GM12878 (cell line): ENCODE measurements around the gene VTI1A.

Source experiments
- CHD1 ChIP-seq: IDR thresholded peaks from 2 replicates; pipeline ENCODE4 v1.6.1; 2012; ENCODE audit warnings: low read depth, low read length, improper control_type of control experiment
- CTCF ChIP-seq, 3 experiments: IDR thresholded peaks in 2 of 3; conservative IDR thresholded peaks in 1 of 3; 2 replicates each; pipeline ENCODE4 v1.5.1; 2011; ENCODE audit warnings: low read depth in 3 of 3, low read length in 3 of 3, mild to moderate bottlenecking in 3 of 3, control low read depth in 2 of 3, moderate library complexity in 2 of 3, inconsistent platforms in 1 of 3, mixed read lengths in 1 of 3; ENCODE audit not compliant: control insufficient read depth in 2 of 3, insufficient read depth in 1 of 3; ENCODE audit errors: extremely low read depth in 1 of 3
- GABPA ChIP-seq: IDR thresholded peaks from 2 replicates; pipeline ENCODE4 v1.6.1; 2014; ENCODE audit warnings: antibody characterized with exemption, low read depth, mild to moderate bottlenecking, inconsistent platforms
- RELA ChIP-seq: fragments of 450-650 bp; IDR thresholded peaks from 2 replicates; pipeline ENCODE4 v1.8.0; 2014; ENCODE audit warnings: borderline replicate concordance; ENCODE audit not compliant: partially characterized antibody
- SREBF2 ChIP-seq: IDR thresholded peaks from 2 replicates; pipeline ENCODE4 v1.6.1; 2012; ENCODE audit warnings: mild to moderate bottlenecking, low read length
- TCF12 ChIP-seq: IDR thresholded peaks from 2 replicates; pipeline ENCODE4 v1.6.1; 2011; ENCODE audit warnings: low read depth, mild to moderate bottlenecking, low read length

- TF ChIP-seq GABPA (no peak), RELA (no peak), TCF12 (no peak), CTCF (IDR thresholded peaks at IDR 0.05 in 2 of 3, conservative IDR thresholded peaks at IDR 0.05 in 1 of 3; ENCODE audit: control insufficient read depth in 2 of 3, extremely low read depth in 1 of 3, insufficient read depth in 1 of 3, low read depth in 3 of 3, low read length in 3 of 3) (no peak), CHD1 (no peak), SREBF2 (no peak)
These were observed 230.7 kb downstream of the VTI1A start for GRCh38 chr10:112677689-112678088.
